ENCODE data around the gene GRM2. TPM values are rescaled to one million over a fixed set of nuclear protein-coding genes. Genes with fewer than 3 reads are reported as not detected.

Gene GRM2
- total and polyA plus RNA-seq, 2 of the 8 experiments (the other 6 are each of a cell fraction or from before 2014, with no cell fraction given) = 3.9 to 10.5 TPM

DNA sequence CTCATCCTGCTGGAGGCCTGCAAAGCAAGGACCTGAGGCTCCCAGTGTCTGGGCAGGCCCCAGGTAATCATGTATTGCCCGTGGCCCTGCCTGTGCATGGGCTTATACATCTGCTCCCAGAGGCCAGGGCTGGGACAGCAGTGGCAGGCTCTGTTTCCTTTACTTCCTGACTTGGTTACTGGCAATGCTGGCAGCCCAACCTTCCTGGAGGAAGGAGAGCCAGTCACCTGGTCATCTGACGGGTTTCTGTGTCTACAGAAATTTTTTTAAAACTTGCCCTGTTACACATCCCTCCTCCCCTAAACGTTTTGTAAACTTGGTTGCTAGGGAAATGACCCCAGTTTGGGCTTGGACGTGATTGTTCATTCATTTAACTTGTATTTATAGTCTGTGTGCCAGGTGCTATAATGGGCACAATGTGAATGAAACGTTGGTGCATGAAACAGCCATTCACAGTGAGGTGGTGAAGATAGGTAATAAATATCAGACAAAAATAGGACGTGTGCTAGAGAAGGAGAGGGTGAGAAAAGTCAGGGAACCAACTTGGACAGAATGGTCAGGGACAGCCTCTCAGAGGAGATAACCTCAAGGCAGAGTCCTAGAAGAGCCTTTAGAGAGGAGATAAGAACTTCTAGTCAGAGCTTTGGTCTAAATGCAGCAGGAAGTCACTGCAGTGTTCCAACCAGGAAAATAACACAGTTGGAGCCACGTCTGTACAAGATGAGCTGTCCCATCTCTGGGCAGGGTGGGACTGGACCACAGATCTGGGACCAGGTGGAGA is 21.7 kb upstream of the GRM2 start:
- H4K5ac ChIP-seq (ENCODE audit: insufficient read length, low read depth, low read length) = no peak overlapping the region
- H3K4me1 ChIP-seq (replicated peaks in 1 of 4; ENCODE audit: control insufficient read depth in 3 of 4, insufficient read depth in 4 of 4, low read length in 3 of 4) = peaks cover 0 to 9% (median 3%) of the 10 kb centered on the region in 4 experiments; a peak in 3 of 7 replicates
- no peaks in the 10 kb centered on the region for H3K23me2 ChIP-seq (ENCODE audit: low read depth, low read length)
- H2BK5ac ChIP-seq (ENCODE audit: low read depth, low read length) = no peak overlapping the region
- H3K36me3 ChIP-seq (ENCODE audit: control insufficient read depth in 2 of 4, insufficient read depth in 4 of 4, low read length in 3 of 4) = no peaks in the 10 kb centered on the region
- H3K4me2 ChIP-seq (ENCODE audit: insufficient read depth in 1 of 2, low read depth in 2 of 2, low read length in 2 of 2) = no peak overlapping the region
- WGBS, 2 experiments (ENCODE audit: extremely low coverage in 1 of 2, insufficient coverage in 1 of 2, insufficient read length in 1 of 2, insufficient replicate concordance in 2 of 2, low coverage in 1 of 2, low lambda C conversion rate in 2 of 2, missing lambda C conversion rate in 1 of 2) = 76% methylated on average over 7 of the region's 7 CpGs; no CpG with 5 or more reads in 1 of the 2 experiments
- CTCF ChIA-PET (ENCODE audit: partially characterized antibody) = interaction anchor here (1.0 to 8.2 kb wide), 7 partner anchors 12 to 183 kb away, joined by 3 to 123 read pairs (median 7); partner anchors contain the start of gene TEX264
- H2AK5ac ChIP-seq (ENCODE audit: low read depth, low read length) = no peak overlapping the region
- no peak overlapping the region for H2BK120ac ChIP-seq (replicated peaks; ENCODE audit: low read depth, low read length)
- no peak for FAIRE-seq
- H3K9ac ChIP-seq (replicated peaks in 1 of 4; ENCODE audit: extremely low read depth in 1 of 4, low read depth in 3 of 4, low read length in 3 of 4) = no peak overlapping the region
- H3K79me2 ChIP-seq (ENCODE audit: control insufficient read depth in 1 of 2, insufficient read depth in 2 of 2, low read length in 2 of 2) = no peaks in the 10 kb centered on the region
- no peak overlapping the region for H3K56ac ChIP-seq (replicated peaks; ENCODE audit: insufficient read length, low read depth, low read length)
- no peak overlapping the region for H2BK15ac ChIP-seq (ENCODE audit: low read length)
- no peaks in the 10 kb centered on the region; the same call in 1 of the 2 replicates for H3K79me1 ChIP-seq (ENCODE audit: low read depth, low read length)
- POLR2A ChIA-PET (ENCODE audit: partially characterized antibody) = interaction anchor here (1.2 to 2.3 kb wide), 2 partner anchors 13 to 18 kb away, joined by 3 to 7 read pairs; no protein-coding TSS in a partner anchor
- no peak overlapping the region for H3K4ac ChIP-seq (replicated peaks; ENCODE audit: insufficient read length, low read depth, low read length)
- H3K18ac ChIP-seq (ENCODE audit: extremely low read depth, low read length) = no peak overlapping the region
- peak overlapping the region; percentile 26; the same call in 1 of the 2 replicates for H4K8ac ChIP-seq (ENCODE audit: extremely low read depth, insufficient read depth, low read length)
- H3K4me3 ChIP-seq (ENCODE audit: extremely low read depth in 1 of 4, insufficient read depth in 2 of 4, low read depth in 3 of 4, low read length in 4 of 4) = no peak overlapping the region
- no peak overlapping the region for H2BK12ac ChIP-seq (ENCODE audit: low read depth, low read length)
- no peak overlapping the region for H3K27ac ChIP-seq (ENCODE audit: low read depth, low read length)
- DNase-seq (ENCODE audit: low read depth in 1 of 2, low spot score in 2 of 2) = no peak
- H3K9me3 ChIP-seq (ENCODE audit: insufficient read depth in 2 of 2, low read depth in 1 of 2, low read length in 1 of 2) = no peaks in the 10 kb centered on the region
- H3K27me3 ChIP-seq (replicated peaks in 1 of 4; ENCODE audit: control insufficient read depth in 3 of 4, extremely low read depth in 1 of 4, insufficient read depth in 3 of 4, low read length in 3 of 4) = no peaks in the 10 kb centered on the region
- H3K14ac ChIP-seq (ENCODE audit: insufficient read length) = no peak overlapping the region
- no peak overlapping the region for H3K23ac ChIP-seq (ENCODE audit: insufficient read length)
- no peak overlapping the region for H2BK20ac ChIP-seq (ENCODE audit: low read length)
- no peak overlapping the region for H4K91ac ChIP-seq (replicated peaks; ENCODE audit: insufficient read length, low read length)
- no peak overlapping the region for H2AFZ ChIP-seq (ENCODE audit: low read length)
- H4K20me1 ChIP-seq (replicated peaks in 1 of 2; ENCODE audit: control insufficient read depth in 1 of 2, insufficient read depth in 2 of 2, low read length in 2 of 2) = peaks cover 0 to 2% of the 10 kb centered on the region in 2 experiments
- TF ChIP-seq, protein P1, sequence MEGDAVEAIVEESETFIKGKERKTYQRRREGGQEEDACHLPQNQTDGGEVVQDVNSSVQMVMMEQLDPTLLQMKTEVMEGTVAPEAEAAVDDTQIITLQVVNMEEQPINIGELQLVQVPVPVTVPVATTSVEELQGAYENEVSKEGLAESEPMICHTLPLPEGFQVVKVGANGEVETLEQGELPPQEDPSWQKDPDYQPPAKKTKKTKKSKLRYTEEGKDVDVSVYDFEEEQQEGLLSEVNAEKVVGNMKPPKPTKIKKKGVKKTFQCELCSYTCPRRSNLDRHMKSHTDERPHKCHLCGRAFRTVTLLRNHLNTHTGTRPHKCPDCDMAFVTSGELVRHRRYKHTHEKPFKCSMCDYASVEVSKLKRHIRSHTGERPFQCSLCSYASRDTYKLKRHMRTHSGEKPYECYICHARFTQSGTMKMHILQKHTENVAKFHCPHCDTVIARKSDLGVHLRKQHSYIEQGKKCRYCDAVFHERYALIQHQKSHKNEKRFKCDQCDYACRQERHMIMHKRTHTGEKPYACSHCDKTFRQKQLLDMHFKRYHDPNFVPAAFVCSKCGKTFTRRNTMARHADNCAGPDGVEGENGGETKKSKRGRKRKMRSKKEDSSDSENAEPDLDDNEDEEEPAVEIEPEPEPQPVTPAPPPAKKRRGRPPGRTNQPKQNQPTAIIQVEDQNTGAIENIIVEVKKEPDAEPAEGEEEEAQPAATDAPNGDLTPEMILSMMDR (IDR thresholded peaks at IDR 0.05; ENCODE audit: control extremely low read depth in 1 of 3, insufficient read depth in 1 of 3, low read depth in 1 of 3, low read length in 3 of 3) = no peak
- TF ChIP-seq RBBP5 (IDR thresholded peaks at IDR 0.05; ENCODE audit: borderline replicate concordance, low read depth, low read length) = no peak
- no peak for TF ChIP-seq ASH2L (IDR thresholded peaks at IDR 0.05; ENCODE audit: low read length)
- TF ChIP-seq SP2 (IDR thresholded peaks at IDR 0.05; ENCODE audit: low read length) = no peak
- no peak for TF ChIP-seq CTBP2 (IDR thresholded peaks at IDR 0.05; ENCODE audit: borderline replicate concordance, insufficient read depth, insufficient read length, low read length)
- TF ChIP-seq EGR1 (IDR thresholded peaks at IDR 0.05; ENCODE audit: borderline replicate concordance, low read depth, low read length) = no peak
- TF ChIP-seq NRF1 (IDR thresholded peaks at IDR 0.05; ENCODE audit: low read depth, low read length) = no peak
- no peak for TF ChIP-seq BRCA1 (IDR thresholded peaks at IDR 0.05; ENCODE audit: low read depth, low read length)
- TF ChIP-seq, protein P2, sequence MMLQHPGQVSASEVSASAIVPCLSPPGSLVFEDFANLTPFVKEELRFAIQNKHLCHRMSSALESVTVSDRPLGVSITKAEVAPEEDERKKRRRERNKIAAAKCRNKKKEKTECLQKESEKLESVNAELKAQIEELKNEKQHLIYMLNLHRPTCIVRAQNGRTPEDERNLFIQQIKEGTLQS (IDR thresholded peaks at IDR 0.05; ENCODE audit: insufficient read depth, low read depth, low read length) = no peak

Measured in H1 (cell line).